Upper lobe of left lung (tissue), 6 donors: ENCODE data around the gene XIRP2. TPM values are rescaled to one million over a fixed set of nuclear protein-coding genes. Genes with fewer than 3 reads are reported as not detected.

Experiments used
- ATAC-seq, 2 donors: fragments of 200-7000 bp; cut with Tn5 transposase; one replicate each; pipeline ENCODE4 v1.9.1; 2022; ENCODE audit warnings: mild to moderate bottlenecking in 2 of 2, moderate library complexity in 2 of 2; ENCODE audit not compliant: low FRiP score in 2 of 2
- DNase-seq, 2 donors: peaks; one replicate each; pipeline ENCODE4 v3.0.0-alpha.2; 2019 to 2020
- H3K27ac ChIP-seq, 4 donors: fragments of 200-600 bp; sonication (generic); one replicate each; pipeline ENCODE4 v1.5.1; 2016 to 2019
- H3K27me3 ChIP-seq, 4 donors: fragments of 200-600 bp; sonication (generic); one replicate each; pipeline ENCODE4 v1.5.1; 2017 to 2019
- H3K36me3 ChIP-seq, 4 donors: fragments of 200-600 bp; sonication (generic); one replicate each; pipeline ENCODE4 v1.5.1; 2016 to 2019
- H3K4me1 ChIP-seq, 4 donors: fragments of 200-600 bp; sonication (generic); one replicate each; pipeline ENCODE4 v1.5.1; 2018 to 2019
- H3K4me3 ChIP-seq, 4 donors: fragments of 200-600 bp; sonication (generic); one replicate each; pipeline ENCODE4 v1.5.1; 2017 to 2019; ENCODE audit warnings: mild to moderate bottlenecking in 2 of 4, moderate library complexity in 1 of 4
- H3K9me3 ChIP-seq, 4 donors: fragments of 200-600 bp; sonication (generic); one replicate each; pipeline ENCODE4 v1.5.1; 2018 to 2019
- CTCF ChIP-seq, 6 experiments: fragments of 450-650 bp in 4 of 6; fragments of 200-600 bp in 2 of 6; sonication (generic) in 2 of 6; IDR thresholded peaks; one replicate each; pipeline ENCODE4 v1.5.1; 2016 to 2019; ENCODE audit warnings: antibody characterized with exemption in 6 of 6
- EP300 ChIP-seq, 4 donors: sonication (generic); formaldehyde crosslinking; IDR thresholded peaks; one replicate each; pipeline ENCODE4 v1.5.1; 2017; ENCODE audit warnings: antibody characterized with exemption in 4 of 4, control low read depth in 2 of 4
- POLR2A ChIP-seq, 4 donors: fragments of 450-650 bp; IDR thresholded peaks; one replicate each; pipeline ENCODE4 v1.5.1; 2016 to 2017; ENCODE audit warnings: antibody characterized with exemption in 4 of 4, mild to moderate bottlenecking in 2 of 4
- POLR2AphosphoS5 ChIP-seq, 2 donors: sonication (generic); formaldehyde crosslinking; IDR thresholded peaks; one replicate each; pipeline ENCODE4 v1.5.1; 2017; ENCODE audit warnings: antibody characterized with exemption in 2 of 2
- WGBS, 2 donors: methylation state at CpG; one replicate each; pipeline ENCODE4 v1.1.5; 2017 to 2018; 5-methylcytosine and 5-hydroxymethylcytosine counted together
- total RNA-seq, 6 donors: library from RNA; depleted of rRNA in 4 of 6; stranded (reverse); fragments of >200 nt in 4 of 6; gene quantifications; one replicate each; pipeline versions ENCODE4 v1.1.0 to v1.2.1, GENCODE V29; 2016 to 2021
- donor health status: DM: no; HTN: no; CAD: no; lungs with moderate emphysema.
- donor health status: DM: no; HTN: yes; CAD: no; lungs with severe emphysema.

Gene XIRP2
- total RNA-seq, 6 donors from 2014 or later, result under 0.01 to 0.89 (median 0.33) TPM; not detected in 2

DNA sequence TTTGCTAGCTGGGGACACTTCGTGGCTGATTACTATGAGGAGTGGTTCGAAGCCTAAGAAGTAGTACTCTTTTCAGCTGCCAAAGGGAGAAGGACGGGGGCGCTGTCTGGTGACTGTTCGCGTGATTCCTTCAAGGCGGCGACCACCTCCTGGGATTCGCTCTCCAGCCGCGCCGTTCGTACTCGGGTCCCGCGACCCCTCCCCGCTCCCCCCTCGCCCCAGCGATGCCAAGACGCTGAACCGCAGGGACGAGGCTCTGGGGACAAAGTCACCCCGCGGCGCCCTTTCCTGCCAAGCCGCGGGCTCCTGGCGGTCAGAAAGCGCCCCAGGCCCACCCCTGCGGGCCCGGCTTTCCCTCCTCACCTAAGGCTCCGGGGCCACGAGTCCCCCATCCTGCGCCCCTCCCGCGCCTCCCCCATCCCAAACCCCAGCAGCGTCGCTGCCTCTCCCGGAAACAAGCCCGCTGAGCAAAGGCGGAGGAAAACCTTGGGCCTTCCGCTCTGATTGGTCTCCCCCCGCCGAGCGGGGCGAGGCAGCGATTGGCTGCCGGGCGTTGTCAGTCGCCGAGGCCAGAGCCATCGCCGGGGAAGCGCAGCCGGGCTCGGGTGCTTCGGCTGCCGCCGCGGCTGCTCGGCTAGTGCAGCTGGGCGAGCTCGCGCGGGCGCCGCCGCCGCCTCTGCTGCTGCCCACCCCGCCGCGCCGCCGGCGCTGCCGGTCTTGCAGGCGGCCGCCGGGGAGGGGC lies 404.3 kb downstream of the XIRP2 start, which contains the start of gene B3GALT1:
B3GALT1 (plus strand) TSS at position 572 of the 742 bp plus-strand sequence.
- WGBS, 2 donors, result 0 to 4% methylated on average over 26 to 30 of the region's 79 CpGs
- Histone ChIP-seq H3K27me3 (peaks cover 0 to 24% (median 7%) of the 10 kb centered on the region in 4 donors), H3K27ac (peak within 1 kb of the TSS; percentile 15 to 81 (median 44)), H3K4me3 (peak within 1 kb of the TSS; percentile 36 to 81 (median 64)), H3K4me1 (peaks cover 13 to 30% (median 18%) of the 10 kb centered on the region in 4 donors), H3K9me3 (no peaks in the 10 kb centered on the region), H3K36me3 (no peaks in the 10 kb centered on the region)
- no peak for TF ChIP-seq POLR2AphosphoS5 (IDR thresholded peaks at IDR 0.05)
- TF ChIP-seq POLR2A (IDR thresholded peaks at IDR 0.05), result peak in 1 of 4 donors; percentile 22
- TF ChIP-seq CTCF (IDR thresholded peaks at IDR 0.05), result no peak
- TF ChIP-seq EP300 (IDR thresholded peaks at IDR 0.05), result no peak
- peak; percentile 98 to 99 for ATAC-seq
- peak; percentile 88 to 96 for DNase-seq

GRCh38 chr2:167293172-167293781 lies 405.0 kb downstream of the XIRP2 start:
- ATAC-seq (peak in 1 of 2 donors; percentile 50), DNase-seq (no peak)
- peak overlapping the region in 1 of 4 donors; percentile 81 for H3K27ac ChIP-seq

DNA sequence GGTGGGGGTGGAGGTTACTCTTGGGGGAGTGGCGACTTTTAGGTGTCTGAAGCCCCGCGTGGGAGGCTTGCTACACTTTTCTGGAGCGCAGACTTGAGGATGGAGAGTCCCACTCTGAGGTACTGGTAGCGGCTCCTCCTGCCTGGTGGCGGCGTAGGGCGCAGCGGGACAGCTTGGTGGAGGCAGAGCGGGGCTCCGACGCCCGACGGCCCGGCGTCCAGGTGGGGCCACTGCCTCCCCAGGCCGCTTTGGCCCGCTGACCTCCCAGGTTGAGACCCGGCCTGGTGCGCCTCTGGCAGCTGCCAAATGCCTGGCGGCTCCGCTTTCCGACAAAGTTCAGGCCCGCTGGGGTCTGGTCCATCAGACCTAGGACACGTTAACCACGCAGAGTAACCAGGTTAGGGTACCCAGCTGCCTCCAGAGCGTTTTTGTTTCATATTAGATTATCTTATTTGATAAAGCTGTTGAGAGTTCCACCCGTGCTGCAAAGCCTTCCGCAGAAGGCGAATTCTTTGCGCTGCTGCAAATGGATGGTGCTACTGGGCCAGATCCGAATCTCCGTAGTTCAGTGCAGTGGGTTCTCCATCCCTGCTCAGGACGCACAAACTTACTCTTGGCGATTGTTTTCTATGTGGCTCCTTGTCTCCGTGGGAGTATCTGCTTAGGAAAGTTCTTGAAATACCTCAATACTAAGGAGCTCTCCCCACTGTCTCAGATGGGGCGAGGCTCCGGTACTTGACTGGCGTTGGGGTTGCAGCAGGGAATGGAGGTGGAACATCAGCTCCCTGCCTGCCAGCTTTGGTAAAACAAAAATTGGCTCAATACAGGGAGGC lies 405.9 kb downstream of the XIRP2 start:
- TF ChIP-seq POLR2A (IDR thresholded peaks at IDR 0.05) (no peak), EP300 (IDR thresholded peaks at IDR 0.05) (no peak), CTCF (IDR thresholded peaks at IDR 0.05) (no peak), POLR2AphosphoS5 (IDR thresholded peaks at IDR 0.05) (no peak)
- no peak for ATAC-seq
- H3K9me3 ChIP-seq, result no peaks in the 10 kb centered on the region
- 5% methylated on average over 27 to 38 of the region's 39 CpGs for WGBS, 2 donors
- H3K27ac ChIP-seq, result no peak overlapping the region
- peaks cover 0 to 24% (median 7%) of the 10 kb centered on the region in 4 donors for H3K27me3 ChIP-seq
- DNase-seq, result peak in 1 of 2 donors; percentile 80
- H3K4me1 ChIP-seq, result peaks cover 13 to 30% (median 18%) of the 10 kb centered on the region in 4 donors
- H3K36me3 ChIP-seq, result no peaks in the 10 kb centered on the region
- peak overlapping the region in 3 of 4 donors; percentile 62 to 81 (median 67) for H3K4me3 ChIP-seq

More at GRCh38 chr2:167293172-167293781, 405.0 kb downstream of the XIRP2 start:
- WGBS, 2 donors, result 0 to 2% methylated on average over 13 to 31 of the region's 68 CpGs
- Histone ChIP-seq H3K9me3 (no peaks in the 10 kb centered on the region), H3K27me3 (peaks cover 0 to 24% (median 7%) of the 10 kb centered on the region in 4 donors), H3K36me3 (no peaks in the 10 kb centered on the region), H3K4me3 (peak overlapping the region; percentile 11 to 81 (median 64)), H3K4me1 (peaks cover 13 to 30% (median 18%) of the 10 kb centered on the region in 4 donors)
- TF ChIP-seq POLR2AphosphoS5 (IDR thresholded peaks at IDR 0.05) (no peak), CTCF (IDR thresholded peaks at IDR 0.05) (peak in 1 of 6 experiments; percentile 5)

DNA sequence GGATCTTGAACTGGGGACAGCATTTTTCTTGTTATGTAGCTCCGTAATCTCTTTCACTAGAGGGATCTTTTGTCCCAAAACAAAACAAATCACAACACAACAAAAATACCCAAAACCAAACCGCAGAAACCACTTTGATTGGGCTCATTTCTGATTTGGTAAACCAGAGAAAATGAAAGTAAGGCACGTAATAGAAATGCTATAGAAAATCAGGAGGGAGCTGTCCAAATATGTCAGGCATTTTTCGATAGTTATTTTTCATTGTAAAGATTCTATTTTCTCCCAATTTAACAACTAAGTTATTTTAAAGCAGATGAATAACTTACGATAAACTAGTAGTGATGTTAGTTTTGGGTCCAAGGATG lies 406.5 kb downstream of the XIRP2 start:
- no peaks in the 10 kb centered on the region for H3K36me3 ChIP-seq
- no peak for ATAC-seq
- H3K4me3 ChIP-seq, result peak overlapping the region in 3 of 4 donors; percentile 18 to 81 (median 67)
- H3K9me3 ChIP-seq, result no peaks in the 10 kb centered on the region
- H3K27ac ChIP-seq, result no peak overlapping the region
- peaks cover 0 to 24% (median 7%) of the 10 kb centered on the region in 4 donors for H3K27me3 ChIP-seq
- peaks cover 13 to 30% (median 18%) of the 10 kb centered on the region in 4 donors for H3K4me1 ChIP-seq
- WGBS, 2 donors, result 17 to 23% methylated on average over 5 of the region's 5 CpGs
- no peak for DNase-seq
- TF ChIP-seq POLR2A (IDR thresholded peaks at IDR 0.05), result no peak
- no peak for TF ChIP-seq EP300 (IDR thresholded peaks at IDR 0.05)
